ENCODE data around the gene DIAPH3. TPM values are rescaled to one million over a fixed set of nuclear protein-coding genes. Genes with fewer than 3 reads are reported as not detected.

DIAPH3 gene
- polyA plus RNA-seq, 1 donor from 2014 or later = 0.37 TPM

GRCh38 chr13:60213236-60213744 is 49.6 kb upstream of the DIAPH3 start:
- Histone ChIP-seq H3K9me3 (ENCODE audit: low read length) (no peaks in the 10 kb centered on the region), H3K36me3 (ENCODE audit: insufficient read depth, low read length) (no peaks in the 10 kb centered on the region), H3K79me2 (replicated peaks; ENCODE audit: insufficient read depth, low read length) (no peaks in the 10 kb centered on the region), H3K9ac (ENCODE audit: low read length) (no peak overlapping the region), H3K4me2 (ENCODE audit: low read length) (no peak overlapping the region), H4K20me1 (ENCODE audit: insufficient read depth) (no peaks in the 10 kb centered on the region), H3F3A (ENCODE audit: insufficient read depth, low read length, poor library complexity, severe bottlenecking) (no peaks in the 10 kb centered on the region), H3K9me2 (ENCODE audit: insufficient read depth, low read length) (no peaks in the 10 kb centered on the region), H2AFZ (ENCODE audit: low read depth, low read length) (no peak overlapping the region), H3K27ac (ENCODE audit: low read length) (no peak overlapping the region), H3K4me3 (ENCODE audit: low read length) (no peak overlapping the region), H3K27me3 (ENCODE audit: insufficient read depth, low read depth, low read length) (no peaks in the 10 kb centered on the region)
- TF ChIP-seq EZH2 (IDR thresholded peaks at IDR 0.05; ENCODE audit: borderline replicate concordance, insufficient read depth, low read length, poor library complexity, severe bottlenecking) (no peak), MXI1 (conservative IDR thresholded peaks at IDR 0.05; ENCODE audit: poor library complexity, severe bottlenecking) (no peak), TAF1 (IDR thresholded peaks at IDR 0.05; ENCODE audit: low read depth) (no peak), POLR2AphosphoS5 (IDR thresholded peaks at IDR 0.05) (no peak), EP300 (conservative IDR thresholded peaks at IDR 0.05; ENCODE audit: poor library complexity, severe bottlenecking) (no peak), CTCF (IDR thresholded peaks at IDR 0.05; ENCODE audit: poor library complexity, severe bottlenecking) (no peak), REST (IDR thresholded peaks at IDR 0.05; ENCODE audit: borderline replicate concordance) (no peak), RAD21 (conservative IDR thresholded peaks at IDR 0.05) (no peak), SMC3 (conservative IDR thresholded peaks at IDR 0.05; ENCODE audit: poor library complexity) (no peak)

GRCh38 chr13:60211548-60211947 is 47.8 kb upstream of the DIAPH3 start:
- Histone ChIP-seq H3K79me2 (replicated peaks; ENCODE audit: insufficient read depth, low read length) (no peaks in the 10 kb centered on the region), H3K9me3 (ENCODE audit: low read length) (no peaks in the 10 kb centered on the region), H3K4me2 (ENCODE audit: low read length) (no peak overlapping the region), H2AFZ (ENCODE audit: low read depth, low read length) (no peak overlapping the region), H3K4me3 (ENCODE audit: low read length) (no peak overlapping the region), H3K27ac (ENCODE audit: low read length) (no peak overlapping the region), H3K9ac (ENCODE audit: low read length) (no peak overlapping the region), H3K9me2 (ENCODE audit: insufficient read depth, low read length) (no peaks in the 10 kb centered on the region), H3K27me3 (ENCODE audit: insufficient read depth, low read depth, low read length) (no peaks in the 10 kb centered on the region), H3F3A (ENCODE audit: insufficient read depth, low read length, poor library complexity, severe bottlenecking) (no peaks in the 10 kb centered on the region), H3K36me3 (ENCODE audit: insufficient read depth, low read length) (no peaks in the 10 kb centered on the region), H4K20me1 (ENCODE audit: insufficient read depth) (no peaks in the 10 kb centered on the region)
- TF ChIP-seq POLR2AphosphoS5 (IDR thresholded peaks at IDR 0.05) (no peak), RAD21 (conservative IDR thresholded peaks at IDR 0.05) (no peak), MXI1 (conservative IDR thresholded peaks at IDR 0.05; ENCODE audit: poor library complexity, severe bottlenecking) (no peak)
